WERI-Rb-1 (cell line): ENCODE results near the gene IFNAR1.
A peak's percentile ranks its signal among the peaks of the same experiment; 100 is the strongest.
"Not testable (repeated sequence)": the region's sequence is repeated elsewhere in the genome, so short reads cannot be mapped to it uniquely, and the experiment has no call there.

ENCODE experiments used
- DNase-seq: peaks from one replicate; pipeline ENCODE4 v3.0.0-alpha.2; 2020
- H3K27ac ChIP-seq: fragments of 250-450 bp; sonication (Bioruptor Pico); 2 replicates; pipeline ENCODE4 v1.5.1; 2020; ENCODE audit warnings: mild to moderate bottlenecking, moderate library complexity
- H3K27me3 ChIP-seq: fragments of 250-450 bp; sonication (Bioruptor Pico); 2 replicates; pipeline ENCODE4 v1.5.1; 2021; ENCODE audit warnings: mild to moderate bottlenecking, low read depth, moderate library complexity; ENCODE audit not compliant: insufficient read depth, severe bottlenecking
- H3K36me3 ChIP-seq: fragments of 250-450 bp; sonication (Bioruptor Pico); 2 replicates; pipeline ENCODE4 v1.5.1; 2020; ENCODE audit warnings: mild to moderate bottlenecking, moderate library complexity
- H3K4me3 ChIP-seq: 2 replicates; pipeline ENCODE4 v1.5.1; 2011; ENCODE audit warnings: low read depth, mild to moderate bottlenecking, control low read depth, low read length
- H3K9me3 ChIP-seq: fragments of 250-450 bp; sonication (Bioruptor Pico); 2 replicates; pipeline ENCODE4 v1.5.1; 2021; ENCODE audit warnings: mild to moderate bottlenecking, moderate library complexity; ENCODE audit not compliant: severe bottlenecking
- CTCF ChIP-seq: IDR thresholded peaks from 2 replicates; pipeline ENCODE4 v1.5.1; 2011; ENCODE audit warnings: low read depth, mild to moderate bottlenecking, control low read depth, inconsistent platforms, low read length

IFNAR1 gene

GRCh38 chr21:33380483-33380998 lies 55.8 kb downstream of the IFNAR1 start:
- no peak for TF ChIP-seq CTCF
- Histone ChIP-seq H3K36me3 (no peaks in the 10 kb centered on the region), H3K27me3 (no peaks in the 10 kb centered on the region), H3K27ac (no peak overlapping the region), H3K4me3 (no peak overlapping the region), H3K9me3 (no peaks in the 10 kb centered on the region)
- DNase-seq, result no peak

- H3K36me3 ChIP-seq, H3K27ac ChIP-seq, DNase-seq: not testable (repeated sequence)
Observed at GRCh38 chr21:33381381-33381780, 56.6 kb downstream of the IFNAR1 start.

GRCh38 chr21:33383056-33383888 lies 58.5 kb downstream of the IFNAR1 start:
- TF ChIP-seq CTCF, result no peak
- Histone ChIP-seq H3K27me3 (no peaks in the 10 kb centered on the region), H3K4me3 (no peak overlapping the region), H3K9me3 (no peaks in the 10 kb centered on the region), H3K36me3 (no peaks in the 10 kb centered on the region), H3K27ac (no peak overlapping the region)
- no peak for DNase-seq

More at GRCh38 chr21:33381381-33381780, 56.6 kb downstream of the IFNAR1 start:
- not testable (repeated sequence) for H3K4me3 ChIP-seq, H3K27me3 ChIP-seq, H3K9me3 ChIP-seq

GRCh38 chr21:33384841-33385331 lies 60.1 kb downstream of the IFNAR1 start:
- no peak overlapping the region for H3K27ac ChIP-seq
- no peaks in the 10 kb centered on the region for H3K9me3 ChIP-seq
- TF ChIP-seq CTCF, result no peak
- H3K36me3 ChIP-seq, result no peaks in the 10 kb centered on the region
- H3K27me3 ChIP-seq, result no peaks in the 10 kb centered on the region
- DNase-seq, result no peak
- no peak overlapping the region for H3K4me3 ChIP-seq

- Histone ChIP-seq H3K4me3 (no peak overlapping the region), H3K9me3 (no peaks in the 10 kb centered on the region), H3K36me3 (no peaks in the 10 kb centered on the region), H3K27me3 (no peaks in the 10 kb centered on the region), H3K27ac (no peak overlapping the region)
- TF ChIP-seq CTCF, result peak; percentile 48
- no peak for DNase-seq
Observed at GRCh38 chr21:33386222-33386784, 61.5 kb downstream of the IFNAR1 start.

- Histone ChIP-seq H3K27me3 (no peaks in the 10 kb centered on the region), H3K36me3 (no peaks in the 10 kb centered on the region), H3K4me3 (no peak overlapping the region), H3K9me3 (no peaks in the 10 kb centered on the region), H3K27ac (no peak overlapping the region)
- TF ChIP-seq CTCF, result no peak
- no peak for DNase-seq
Observed at GRCh38 chr21:33387294-33387693, 62.5 kb downstream of the IFNAR1 start.
